Cardiac muscle cell (in vitro differentiated cells and primary cell): ENCODE data around the gene POLD2. TPM values are rescaled to one million over a fixed set of nuclear protein-coding genes. Genes with fewer than 3 reads are reported as not detected.

ENCODE experiments used
- DNase-seq, 2 donors: peaks; one replicate each; pipeline versions ENCODE4 v3.0.0 to v3.0.0-alpha.2; 2010 to 2017; ENCODE audit warnings: low read depth in 1 of 2, low spot score in 1 of 2
- H3K27ac ChIP-seq: fragments of 200-600 bp; sonication (generic); 2 replicates; pipeline ENCODE4 v1.5.1; 2016
- H3K27me3 ChIP-seq: fragments of 200-600 bp; sonication (generic); 2 replicates; pipeline ENCODE4 v1.6.0; 2016; ENCODE audit warnings: control low read depth
- H3K36me3 ChIP-seq: fragments of 200-600 bp; sonication (generic); 2 replicates; pipeline ENCODE4 v1.5.1; 2016; ENCODE audit warnings: control low read depth
- H3K4me1 ChIP-seq: fragments of 200-600 bp; sonication (generic); 2 replicates; pipeline ENCODE4 v1.8.1; 2017; ENCODE audit warnings: low read depth, mild to moderate bottlenecking, mixed run types
- H3K4me3 ChIP-seq: fragments of 200-600 bp; sonication (generic); 2 replicates; pipeline ENCODE4 v1.5.1; 2016; ENCODE audit warnings: mild to moderate bottlenecking
- H3K9me3 ChIP-seq: fragments of 200-600 bp; sonication (generic); 2 replicates; pipeline ENCODE4 v1.5.1; 2017; ENCODE audit warnings: low read depth, mild to moderate bottlenecking, control low read depth
- polyA plus RNA-seq: library from polyadenylated mRNA; unstranded; fragments of >200 nt; fragmentation: Nextera tagmentation; extraction: Ambion mirVana; gene quantifications from 2 replicates; pipeline ENCODE4 v1.2.1, GENCODE V29; 2016
- total RNA-seq: library from RNA; depleted of rRNA; stranded (reverse); fragments of >200 nt; gene quantifications from 2 replicates; pipeline ENCODE4 v1.2.3, GENCODE V29; 2016
- TF ChIP-seq, protein P1 (sequence below): IDR thresholded peaks from 2 replicates; pipeline ENCODE4 v1.5.1; 2012; ENCODE audit warnings: low read depth, mild to moderate bottlenecking, low read length

POLD2 gene
- total and polyA plus RNA-seq, 2 experiments from 2014 or later: 133 to 194 TPM

DNA sequence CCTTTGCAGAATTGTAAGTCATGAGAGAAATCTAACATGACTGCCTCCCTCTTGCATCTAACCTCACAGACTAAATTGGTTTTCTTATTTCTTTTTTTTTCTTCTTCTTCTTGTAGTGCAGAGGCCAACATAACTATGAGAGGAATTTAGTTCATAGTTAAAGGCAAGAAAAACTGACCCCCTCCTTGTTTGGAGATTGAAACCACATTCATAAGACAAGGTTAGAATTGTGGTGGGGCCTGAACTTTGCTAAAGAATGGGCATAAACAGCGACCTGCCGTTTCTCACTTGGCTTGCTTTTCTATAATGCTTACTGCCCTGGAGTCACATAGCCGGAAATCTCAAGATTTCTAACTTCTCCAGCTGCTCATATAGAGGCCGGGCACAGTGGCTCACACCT, 38.6 kb downstream of the POLD2 start:
- no peaks in the 10 kb centered on the region for H3K9me3 ChIP-seq
- no peak for DNase-seq
- peaks cover 3% of the 10 kb centered on the region for H3K4me1 ChIP-seq
- no peak overlapping the region for H3K4me3 ChIP-seq
- no peak overlapping the region for H3K27ac ChIP-seq
- peaks cover 7% of the 10 kb centered on the region for H3K36me3 ChIP-seq
- no peaks in the 10 kb centered on the region for H3K27me3 ChIP-seq
- TF ChIP-seq, protein P1, sequence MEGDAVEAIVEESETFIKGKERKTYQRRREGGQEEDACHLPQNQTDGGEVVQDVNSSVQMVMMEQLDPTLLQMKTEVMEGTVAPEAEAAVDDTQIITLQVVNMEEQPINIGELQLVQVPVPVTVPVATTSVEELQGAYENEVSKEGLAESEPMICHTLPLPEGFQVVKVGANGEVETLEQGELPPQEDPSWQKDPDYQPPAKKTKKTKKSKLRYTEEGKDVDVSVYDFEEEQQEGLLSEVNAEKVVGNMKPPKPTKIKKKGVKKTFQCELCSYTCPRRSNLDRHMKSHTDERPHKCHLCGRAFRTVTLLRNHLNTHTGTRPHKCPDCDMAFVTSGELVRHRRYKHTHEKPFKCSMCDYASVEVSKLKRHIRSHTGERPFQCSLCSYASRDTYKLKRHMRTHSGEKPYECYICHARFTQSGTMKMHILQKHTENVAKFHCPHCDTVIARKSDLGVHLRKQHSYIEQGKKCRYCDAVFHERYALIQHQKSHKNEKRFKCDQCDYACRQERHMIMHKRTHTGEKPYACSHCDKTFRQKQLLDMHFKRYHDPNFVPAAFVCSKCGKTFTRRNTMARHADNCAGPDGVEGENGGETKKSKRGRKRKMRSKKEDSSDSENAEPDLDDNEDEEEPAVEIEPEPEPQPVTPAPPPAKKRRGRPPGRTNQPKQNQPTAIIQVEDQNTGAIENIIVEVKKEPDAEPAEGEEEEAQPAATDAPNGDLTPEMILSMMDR: no peak

DNA sequence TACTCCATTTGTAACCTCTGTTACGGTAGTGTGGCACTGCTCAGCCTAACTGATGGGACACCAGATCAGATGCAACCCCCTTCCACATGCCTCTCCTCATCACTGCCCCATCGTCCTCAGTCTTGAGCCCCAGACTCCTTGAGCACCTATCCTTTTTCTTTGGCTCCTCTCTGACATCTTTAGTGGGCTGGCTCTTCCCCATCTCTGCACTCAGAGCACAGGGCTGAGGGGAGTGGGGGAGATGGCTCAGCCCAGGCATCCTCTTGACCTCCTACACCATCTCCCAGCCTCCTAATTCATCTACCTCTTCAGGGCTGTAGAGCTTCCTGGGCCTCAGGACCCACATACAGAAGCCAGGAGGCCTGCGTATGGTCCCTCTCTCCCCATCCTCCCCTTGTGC, 39.6 kb downstream of the POLD2 start:
- Histone ChIP-seq H3K36me3 (peaks cover 12% of the 10 kb centered on the region), H3K27ac (no peak overlapping the region), H3K4me3 (no peak overlapping the region), H3K27me3 (no peaks in the 10 kb centered on the region), H3K9me3 (no peaks in the 10 kb centered on the region), H3K4me1 (peaks cover 3% of the 10 kb centered on the region)
- no peak for DNase-seq
- TF ChIP-seq, protein P1: no peak

DNA sequence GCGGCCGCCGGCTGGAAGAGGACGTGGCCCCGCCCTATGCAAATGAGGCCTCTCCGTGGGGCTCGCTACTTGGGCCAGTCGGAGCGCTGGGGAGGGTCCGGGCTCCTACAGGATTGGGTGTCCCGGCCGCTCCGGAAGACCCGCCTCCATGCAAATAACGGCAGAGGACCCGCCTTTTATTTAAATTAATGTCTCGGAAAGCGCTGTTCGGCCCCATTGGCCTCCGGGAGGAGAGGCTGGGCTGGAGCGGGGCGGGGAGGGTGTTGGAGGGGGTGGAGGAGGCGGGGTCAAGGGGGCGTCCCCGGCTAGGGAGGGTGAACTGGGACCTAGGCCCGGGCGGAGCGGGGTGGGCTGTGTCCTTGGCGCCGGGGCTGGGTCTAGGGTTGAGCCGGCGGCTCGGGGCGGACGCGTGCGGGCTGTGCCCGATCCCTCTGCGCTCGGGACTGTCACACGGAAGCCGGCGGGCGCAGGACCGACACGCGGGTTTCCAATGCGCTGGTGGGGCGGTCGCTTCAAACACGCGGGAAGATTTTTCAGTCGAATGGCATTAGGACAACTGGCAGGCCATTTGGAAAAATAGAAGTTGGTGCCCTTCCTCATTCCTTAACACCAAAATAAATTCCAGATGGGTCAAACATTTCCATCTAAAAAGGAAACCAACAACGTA, 40.7 kb downstream of the POLD2 start:
- Histone ChIP-seq H3K4me1 (peaks cover 3% of the 10 kb centered on the region), H3K9me3 (no peaks in the 10 kb centered on the region), H3K36me3 (peaks cover 23% of the 10 kb centered on the region), H3K27me3 (no peaks in the 10 kb centered on the region), H3K27ac (peak overlapping the region; percentile 14), H3K4me3 (peak overlapping the region; percentile 55)
- DNase-seq: peak; percentile 99 to 100
- TF ChIP-seq, protein P1: no peak

DNA sequence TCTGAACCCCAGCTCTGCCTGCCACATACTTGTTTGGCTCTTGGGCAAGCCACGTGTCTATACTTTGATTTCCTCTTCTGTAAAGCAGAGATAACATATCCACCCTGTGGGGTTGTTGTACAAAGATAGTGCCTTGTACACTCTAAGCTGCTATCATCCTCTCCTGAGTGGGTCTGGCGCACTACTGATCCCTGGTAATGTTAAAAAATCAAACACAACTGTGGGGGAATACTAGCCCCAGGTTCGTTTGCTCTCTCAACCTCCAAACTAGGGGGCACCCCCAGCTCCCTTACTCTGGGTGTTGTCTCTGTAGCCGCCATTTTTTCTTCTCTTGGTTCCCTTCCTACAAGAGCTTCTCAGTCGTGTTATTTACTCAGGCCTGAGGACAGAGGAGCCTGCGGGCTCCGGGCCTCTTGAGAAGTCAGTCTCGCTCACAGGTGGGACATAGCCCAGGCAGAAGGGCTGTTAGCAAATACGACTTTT, 42.0 kb downstream of the POLD2 start:
- Histone ChIP-seq H3K9me3 (no peaks in the 10 kb centered on the region), H3K4me3 (peak overlapping the region; percentile 55), H3K27me3 (no peaks in the 10 kb centered on the region), H3K4me1 (peaks cover 3% of the 10 kb centered on the region), H3K36me3 (peaks cover 25% of the 10 kb centered on the region), H3K27ac (no peak overlapping the region)
- TF ChIP-seq, protein P1: no peak
- no peak for DNase-seq

DNA sequence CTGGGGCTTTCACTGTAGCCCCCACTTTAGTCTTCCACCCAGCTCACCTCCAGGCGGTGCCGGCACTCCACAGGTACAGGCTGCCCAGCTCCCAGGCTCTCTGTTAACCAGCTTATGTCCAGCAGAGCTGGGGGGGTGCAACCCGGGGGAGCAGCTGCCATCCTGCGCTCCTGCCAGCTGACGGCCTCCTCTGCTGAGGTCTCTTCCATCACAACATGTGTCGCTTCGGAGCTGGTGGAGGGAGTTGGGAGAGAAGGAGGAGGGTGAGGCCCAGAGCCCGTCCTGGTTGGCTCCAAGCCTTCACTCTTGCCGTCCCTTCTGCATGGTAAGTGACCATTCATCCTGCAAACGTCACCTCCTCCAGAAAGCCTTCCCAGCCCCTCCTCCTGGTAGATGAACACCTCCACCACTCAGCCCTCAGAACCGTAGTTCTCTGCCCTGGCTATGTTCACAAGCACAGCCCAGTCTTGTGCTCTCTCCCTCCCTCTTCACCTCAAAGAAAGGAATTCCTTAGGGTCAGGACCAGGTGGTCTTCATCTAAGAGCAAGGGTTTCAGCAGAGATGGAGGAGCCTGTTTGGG, 42.6 kb downstream of the POLD2 start:
- no peak overlapping the region for H3K27ac ChIP-seq
- H3K9me3 ChIP-seq: no peaks in the 10 kb centered on the region
- H3K4me3 ChIP-seq: no peak overlapping the region
- TF ChIP-seq, protein P1: no peak
- no peaks in the 10 kb centered on the region for H3K27me3 ChIP-seq
- peaks cover 3% of the 10 kb centered on the region for H3K4me1 ChIP-seq
- peaks cover 30% of the 10 kb centered on the region for H3K36me3 ChIP-seq
- no peak for DNase-seq
